Karpas-422 (cell line): Measurements from ENCODE around the gene RAD23A. TPM values are rescaled to one million over a fixed set of nuclear protein-coding genes. Genes with fewer than 3 reads are reported as not detected.

Experiments
- DNase-seq: peaks from one replicate; pipeline ENCODE4 v3.0.0-alpha.2; 2015
- H2AFZ ChIP-seq: fragments of 200-600 bp; sonication (generic); 2 replicates; pipeline ENCODE4 v1.6.1; 2014; ENCODE audit warnings: antibody characterized with exemption, low read length, mixed read lengths
- H3K27ac ChIP-seq: fragments of 200-600 bp; sonication (generic); 2 replicates; pipeline ENCODE4 v1.5.1; 2014; ENCODE audit warnings: mild to moderate bottlenecking, low read length, moderate library complexity
- H3K27me3 ChIP-seq: fragments of 200-600 bp; sonication (generic); 2 replicates; pipeline ENCODE4 v1.6.1; 2014; ENCODE audit warnings: low read length, mixed read lengths
- H3K36me3 ChIP-seq: fragments of 200-600 bp; sonication (generic); 2 replicates; pipeline ENCODE4 v1.6.1; 2014; ENCODE audit warnings: low read length, mixed read lengths; ENCODE audit not compliant: insufficient read depth
- H3K4me1 ChIP-seq: fragments of 200-600 bp; sonication (generic); 2 replicates; pipeline ENCODE4 v1.6.1; 2014; ENCODE audit warnings: mild to moderate bottlenecking, low read length, mixed read lengths
- H3K4me2 ChIP-seq: fragments of 200-600 bp; sonication (generic); 2 replicates; pipeline ENCODE4 v1.6.1; 2014; ENCODE audit warnings: low read length, low read depth, mild to moderate bottlenecking; ENCODE audit not compliant: poor library complexity, severe bottlenecking
- H3K4me3 ChIP-seq: fragments of 200-600 bp; sonication (generic); 2 replicates; pipeline ENCODE4 v1.5.1; 2014; ENCODE audit warnings: mild to moderate bottlenecking, antibody characterized with exemption, low read length, mixed read lengths
- H3K79me2 ChIP-seq: fragments of 200-600 bp; sonication (generic); 2 replicates; pipeline ENCODE4 v1.6.1; 2014; ENCODE audit warnings: mild to moderate bottlenecking, low read length, mixed read lengths
- H3K9ac ChIP-seq: fragments of 200-600 bp; sonication (generic); 2 replicates; pipeline ENCODE4 v1.6.0; 2014; ENCODE audit warnings: low read length
- H3K9me2 ChIP-seq: fragments of 200-600 bp; sonication (generic), shearing (Covaris generic); replicated peaks from 2 replicates; pipeline ENCODE4 v1.6.0; 2014; ENCODE audit warnings: mild to moderate bottlenecking, low read length, moderate library complexity; ENCODE audit not compliant: insufficient read depth
- H3K9me3 ChIP-seq: fragments of 300-700, 200-600 bp; sonication (generic); 2 replicates; pipeline ENCODE4 v1.6.1; 2014; ENCODE audit warnings: low read length, mixed read lengths
- H4K20me1 ChIP-seq: fragments of 200-600 bp; sonication (generic); 2 replicates; pipeline ENCODE4 v1.6.1; 2014; ENCODE audit warnings: mild to moderate bottlenecking, antibody characterized with exemption, low read length, low read depth; ENCODE audit not compliant: insufficient read depth
- total RNA-seq: library from RNA; depleted of rRNA; stranded (reverse); fragments of >200 nt; shearing (Covaris generic); gene quantifications from 2 replicates; pipeline ENCODE4 v1.2.3, GENCODE V29; 2014; ENCODE audit warnings: low replicate concordance

Gene RAD23A
- total RNA-seq, 1 experiment from 2014 or later: 130 TPM

GRCh38 chr19:12943437-12944044, 2.1 kb upstream of the RAD23A start:
- Histone ChIP-seq H3K4me2 (peak overlapping the region; percentile 39), H3K27me3 (no peaks in the 10 kb centered on the region), H4K20me1 (peaks cover 22% of the 10 kb centered on the region), H3K9me3 (no peaks in the 10 kb centered on the region), H3K4me1 (peaks cover 40% of the 10 kb centered on the region), H3K4me3 (no peak overlapping the region), H3K27ac (no peak overlapping the region), H3K79me2 (peaks cover 42% of the 10 kb centered on the region), H3K36me3 (peaks cover 46% of the 10 kb centered on the region), H2AFZ (no peak overlapping the region), H3K9ac (no peak overlapping the region), H3K9me2 (no peaks in the 10 kb centered on the region)
- DNase-seq: peak; percentile 64

GRCh38 chr19:12944104-12944674, 1.5 kb upstream of the RAD23A start:
- H3K9me3 ChIP-seq: no peaks in the 10 kb centered on the region
- no peak overlapping the region for H3K4me3 ChIP-seq
- H3K4me1 ChIP-seq: peaks cover 40% of the 10 kb centered on the region
- no peak overlapping the region for H3K9ac ChIP-seq
- H3K9me2 ChIP-seq: no peaks in the 10 kb centered on the region
- peak overlapping the region; percentile 58 for H3K27ac ChIP-seq
- H3K27me3 ChIP-seq: no peaks in the 10 kb centered on the region
- peaks cover 41% of the 10 kb centered on the region for H3K36me3 ChIP-seq
- peak; percentile 61 for DNase-seq
- H2AFZ ChIP-seq: no peak overlapping the region
- H4K20me1 ChIP-seq: peaks cover 16% of the 10 kb centered on the region
- H3K79me2 ChIP-seq: peaks cover 36% of the 10 kb centered on the region
- peak overlapping the region; percentile 39 for H3K4me2 ChIP-seq

GRCh38 chr19:12946092-12946721, 545 bp downstream of the RAD23A start:
- Histone ChIP-seq H3K4me3 (peak overlapping the region; percentile 85), H3K4me1 (peaks cover 20% of the 10 kb centered on the region), H3K9me2 (no peaks in the 10 kb centered on the region), H3K79me2 (peaks cover 20% of the 10 kb centered on the region), H3K4me2 (peak overlapping the region; percentile 90), H3K9ac (peak overlapping the region; percentile 84), H4K20me1 (no peaks in the 10 kb centered on the region; the same call in 1 of the 2 replicates), H3K27ac (peak overlapping the region; percentile 60), H3K27me3 (no peaks in the 10 kb centered on the region), H3K36me3 (peaks cover 21% of the 10 kb centered on the region), H2AFZ (no peak overlapping the region), H3K9me3 (no peaks in the 10 kb centered on the region)
- DNase-seq: peak; percentile 91

GRCh38 chr19:12946731-12947496, 1.3 kb downstream of the RAD23A start:
- Histone ChIP-seq H4K20me1 (no peaks in the 10 kb centered on the region; the same call in 1 of the 2 replicates), H3K4me1 (peaks cover 20% of the 10 kb centered on the region), H3K27ac (peak overlapping the region; percentile 60), H3K36me3 (peaks cover 21% of the 10 kb centered on the region), H2AFZ (no peak overlapping the region), H3K9me2 (no peaks in the 10 kb centered on the region), H3K4me2 (peak overlapping the region; percentile 90), H3K4me3 (peak overlapping the region; percentile 85), H3K79me2 (peaks cover 20% of the 10 kb centered on the region), H3K27me3 (no peaks in the 10 kb centered on the region), H3K9ac (peak overlapping the region; percentile 84), H3K9me3 (no peaks in the 10 kb centered on the region)
- DNase-seq: no peak

- no peak overlapping the region for H2AFZ ChIP-seq
- peaks cover 19% of the 10 kb centered on the region for H3K36me3 ChIP-seq
- no peak overlapping the region for H3K27ac ChIP-seq
- peak overlapping the region; percentile 84; the same call in 1 of the 2 replicates for H3K9ac ChIP-seq
- H4K20me1 ChIP-seq: no peaks in the 10 kb centered on the region; the same call in 1 of the 2 replicates
- H3K4me3 ChIP-seq: no peak overlapping the region
- H3K9me2 ChIP-seq: no peaks in the 10 kb centered on the region
- H3K27me3 ChIP-seq: no peaks in the 10 kb centered on the region
- no peaks in the 10 kb centered on the region for H3K9me3 ChIP-seq
- H3K4me2 ChIP-seq: peak overlapping the region; percentile 90
- H3K79me2 ChIP-seq: peaks cover 20% of the 10 kb centered on the region
- no peak for DNase-seq
- H3K4me1 ChIP-seq: peaks cover 20% of the 10 kb centered on the region
These were observed 2.3 kb downstream of the RAD23A start for GRCh38 chr19:12947702-12948611.

- H3K79me2 ChIP-seq: peaks cover 25% of the 10 kb centered on the region
- H3K4me1 ChIP-seq: peaks cover 22% of the 10 kb centered on the region
- H4K20me1 ChIP-seq: no peaks in the 10 kb centered on the region; the same call in 1 of the 2 replicates
- peaks cover 17% of the 10 kb centered on the region; the same call in 1 of the 2 replicates for H3K36me3 ChIP-seq
- H2AFZ ChIP-seq: no peak overlapping the region
- DNase-seq: no peak
- no peak overlapping the region for H3K9ac ChIP-seq
- H3K27ac ChIP-seq: no peak overlapping the region
- no peak overlapping the region for H3K4me2 ChIP-seq
- no peaks in the 10 kb centered on the region for H3K9me3 ChIP-seq
- no peak overlapping the region for H3K4me3 ChIP-seq
- no peaks in the 10 kb centered on the region for H3K9me2 ChIP-seq
- no peaks in the 10 kb centered on the region for H3K27me3 ChIP-seq
These were observed 3.1 kb downstream of the RAD23A start for GRCh38 chr19:12948612-12949362.
